Putamen (tissue), 1 donor: ENCODE data around the gene PDE4B.

Source experiments
- DNase-seq: peaks from one replicate; pipeline ENCODE4 v3.0.0-alpha.2; 2016; ENCODE audit warnings: low spot score

The PDE4B gene

DNA sequence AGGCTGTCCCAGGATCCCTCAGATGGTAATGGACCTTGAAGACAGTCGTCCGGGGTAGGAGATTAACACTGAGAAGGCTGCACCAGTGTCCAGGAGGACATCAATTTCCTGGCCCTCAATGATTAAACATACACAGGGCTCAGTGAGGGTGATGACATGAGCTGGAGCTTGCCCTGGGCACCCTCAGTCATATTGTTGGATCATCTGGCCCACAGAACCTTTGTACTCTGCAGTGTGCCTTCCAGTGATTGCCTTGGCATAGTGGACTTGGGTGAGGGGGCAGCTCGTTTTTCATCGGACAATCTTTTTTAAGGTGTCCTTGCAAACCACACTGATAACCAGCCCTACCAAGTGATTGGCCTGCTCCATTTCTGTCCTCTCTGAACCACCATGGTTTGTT lies 630.1 kb downstream of the PDE4B start:
- DNase-seq, result no peak
